Fibroblast of lung (primary cell): Measurements from ENCODE around the gene KLHL29. TPM values are rescaled to one million over a fixed set of nuclear protein-coding genes. Genes with fewer than 3 reads are reported as not detected.
A peak's percentile ranks its signal among the peaks of the same experiment; 100 is the strongest.

Source experiments
- DNase-seq, 2 donors: peaks; one replicate each; pipeline versions ENCODE4 v3.0.0 to v3.0.0-alpha.2; 2010; ENCODE audit warnings: low read depth in 2 of 2
- H2AFZ ChIP-seq: 2 replicates; pipeline ENCODE4 v1.5.1; 2012; ENCODE audit warnings: low read length, control low read depth, inconsistent platforms
- H3K27ac ChIP-seq: 2 replicates; pipeline ENCODE4 v1.5.1; 2011; ENCODE audit warnings: low read length, control low read depth; ENCODE audit not compliant: insufficient read depth
- H3K27me3 ChIP-seq: 2 replicates; pipeline ENCODE4 v1.5.1; 2011; ENCODE audit warnings: mild to moderate bottlenecking, low read length; ENCODE audit not compliant: control insufficient read depth, insufficient read depth
- H3K36me3 ChIP-seq: 2 replicates; pipeline ENCODE4 v1.5.1; 2011; ENCODE audit warnings: low read length; ENCODE audit not compliant: control insufficient read depth, insufficient read depth
- H3K4me1 ChIP-seq: 2 replicates; pipeline ENCODE4 v1.5.1; 2011; ENCODE audit warnings: low read length; ENCODE audit not compliant: control insufficient read depth, insufficient read depth; ENCODE audit errors: extremely low read depth
- H3K4me2 ChIP-seq: 2 replicates; pipeline ENCODE4 v1.5.1; 2011; ENCODE audit warnings: low read length, control low read depth; ENCODE audit not compliant: insufficient read depth; ENCODE audit errors: extremely low read depth
- H3K4me3 ChIP-seq, 4 experiments: fragments of 200-600 bp in 1 of 4; sonication (generic) in 1 of 4; replicated peaks in 1 of 4; 2 replicates each; pipeline ENCODE4 v1.5.1; 2011 to 2016; ENCODE audit warnings: low read length in 4 of 4, low read depth in 3 of 4, mild to moderate bottlenecking in 3 of 4, control low read depth in 2 of 4, inconsistent platforms in 1 of 4, mixed read lengths in 1 of 4; ENCODE audit not compliant: insufficient read depth in 1 of 4; ENCODE audit errors: control extremely low read depth in 1 of 4
- H3K79me2 ChIP-seq: 2 replicates; pipeline ENCODE4 v1.5.1; 2012; ENCODE audit warnings: mild to moderate bottlenecking, low read length, inconsistent platforms; ENCODE audit not compliant: control insufficient read depth, insufficient read depth
- H3K9ac ChIP-seq: 2 replicates; pipeline ENCODE4 v1.5.1; 2011; ENCODE audit warnings: mild to moderate bottlenecking, low read length, control low read depth; ENCODE audit not compliant: insufficient read depth
- H3K9me3 ChIP-seq: 2 replicates; pipeline ENCODE4 v1.5.1; 2012; ENCODE audit warnings: low read depth, low read length; ENCODE audit not compliant: control insufficient read depth, insufficient read depth
- H4K20me1 ChIP-seq: 2 replicates; pipeline ENCODE4 v1.5.1; 2011; ENCODE audit warnings: low read length; ENCODE audit not compliant: control insufficient read depth, insufficient read depth; ENCODE audit errors: extremely low read depth
- EZH2 ChIP-seq: IDR thresholded peaks from 2 replicates; pipeline ENCODE4 v1.5.1; 2012; ENCODE audit warnings: low read length, control low read depth, mild to moderate bottlenecking; ENCODE audit errors: missing control alignments
- polyA plus RNA-seq, 2 donors: library from polyadenylated mRNA; depleted of rRNA in 1 of 2; stranded (reverse) in 1 of 2; unstranded in 1 of 2; fragments of >200 nt; gene quantifications; 2 replicates each; pipeline ENCODE4 v1.2.1, GENCODE V29; 2011 to 2012; ENCODE audit warnings: missing spikeins in 1 of 2
- total RNA-seq: library from RNA; depleted of rRNA; stranded (reverse); fragments of >200 nt; gene quantifications from 2 replicates; pipeline ENCODE4 v1.2.1, GENCODE V29; 2014
- TF ChIP-seq, protein P1 (sequence below), 2 donors: IDR thresholded peaks in 1 of 2; conservative IDR thresholded peaks in 1 of 2; 1 replicate in 1 of 2; 2 replicates in 1 of 2; pipeline ENCODE4 v1.5.1; 2011 to 2012; ENCODE audit warnings: low read length in 2 of 2, control low read depth in 1 of 2, inconsistent platforms in 1 of 2, low read depth in 1 of 2, mild to moderate bottlenecking in 1 of 2

KLHL29 gene
- total and polyA plus RNA-seq, 2 donors (not counting 1 experiment from before 2014, with no cell fraction given) = 7.1 to 7.9 TPM

DNA sequence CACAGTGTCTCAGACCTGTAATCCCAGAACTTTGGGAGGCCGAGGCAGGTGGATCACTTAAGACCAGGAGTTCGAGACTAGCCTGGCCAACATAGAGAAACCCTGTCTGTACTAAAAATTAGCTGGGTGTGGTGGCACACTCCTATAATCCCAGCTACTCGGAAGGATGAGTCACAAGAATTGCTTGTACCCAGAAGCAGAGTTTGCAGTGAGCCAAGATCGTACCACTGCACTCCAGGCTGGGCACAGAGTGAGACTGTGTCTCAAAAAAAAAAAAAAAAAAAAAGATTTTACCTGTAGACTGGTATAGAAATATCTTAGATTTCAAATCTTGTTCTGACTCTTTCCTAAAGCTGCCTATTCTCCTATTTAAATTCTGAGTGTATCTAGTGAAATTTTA, 7.2 kb upstream of the KLHL29 start:
- Histone ChIP-seq H3K4me2 (no peak overlapping the region), H3K36me3 (no peaks in the 10 kb centered on the region), H4K20me1 (no peaks in the 10 kb centered on the region), H3K27me3 (no peaks in the 10 kb centered on the region), H3K27ac (no peak overlapping the region), H3K4me3 (no peak overlapping the region), H3K79me2 (no peaks in the 10 kb centered on the region), H3K4me1 (peaks cover 9% of the 10 kb centered on the region), H3K9ac (no peak overlapping the region), H3K9me3 (no peaks in the 10 kb centered on the region), H2AFZ (no peak overlapping the region)
- DNase-seq = peak in 1 of 2 donors; percentile 32
- TF ChIP-seq, protein P1, sequence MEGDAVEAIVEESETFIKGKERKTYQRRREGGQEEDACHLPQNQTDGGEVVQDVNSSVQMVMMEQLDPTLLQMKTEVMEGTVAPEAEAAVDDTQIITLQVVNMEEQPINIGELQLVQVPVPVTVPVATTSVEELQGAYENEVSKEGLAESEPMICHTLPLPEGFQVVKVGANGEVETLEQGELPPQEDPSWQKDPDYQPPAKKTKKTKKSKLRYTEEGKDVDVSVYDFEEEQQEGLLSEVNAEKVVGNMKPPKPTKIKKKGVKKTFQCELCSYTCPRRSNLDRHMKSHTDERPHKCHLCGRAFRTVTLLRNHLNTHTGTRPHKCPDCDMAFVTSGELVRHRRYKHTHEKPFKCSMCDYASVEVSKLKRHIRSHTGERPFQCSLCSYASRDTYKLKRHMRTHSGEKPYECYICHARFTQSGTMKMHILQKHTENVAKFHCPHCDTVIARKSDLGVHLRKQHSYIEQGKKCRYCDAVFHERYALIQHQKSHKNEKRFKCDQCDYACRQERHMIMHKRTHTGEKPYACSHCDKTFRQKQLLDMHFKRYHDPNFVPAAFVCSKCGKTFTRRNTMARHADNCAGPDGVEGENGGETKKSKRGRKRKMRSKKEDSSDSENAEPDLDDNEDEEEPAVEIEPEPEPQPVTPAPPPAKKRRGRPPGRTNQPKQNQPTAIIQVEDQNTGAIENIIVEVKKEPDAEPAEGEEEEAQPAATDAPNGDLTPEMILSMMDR (conservative IDR thresholded peaks at IDR 0.05 in 1 of 2, IDR thresholded peaks at IDR 0.05 in 1 of 2; ENCODE audit: low read depth in 1 of 2, low read length in 2 of 2) = no peak
- TF ChIP-seq EZH2 = no peak

DNA sequence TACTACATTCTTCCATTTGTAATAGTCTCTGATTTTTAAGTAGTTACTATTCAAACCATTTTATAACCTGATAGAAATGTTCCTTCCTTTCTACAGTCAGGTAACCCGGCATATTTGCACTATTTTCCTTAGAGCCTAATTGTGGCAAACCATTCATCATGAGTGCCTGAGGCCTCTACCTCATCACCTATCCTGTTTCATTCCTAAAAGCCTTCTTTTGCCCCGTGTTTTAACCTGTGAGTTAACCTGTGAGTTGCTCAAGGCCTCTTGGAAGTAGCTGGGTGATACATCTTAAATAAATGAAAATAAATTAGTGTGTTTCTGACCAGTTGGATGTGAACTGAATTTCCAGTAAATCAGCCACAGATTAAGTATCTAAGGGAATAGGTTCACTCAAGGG, 6.5 kb upstream of the KLHL29 start:
- Histone ChIP-seq H3K9ac (no peak overlapping the region), H3K4me3 (no peak overlapping the region), H2AFZ (no peak overlapping the region), H3K79me2 (no peaks in the 10 kb centered on the region), H3K27me3 (no peaks in the 10 kb centered on the region), H3K4me1 (peaks cover 9% of the 10 kb centered on the region), H3K36me3 (no peaks in the 10 kb centered on the region), H3K4me2 (no peak overlapping the region), H4K20me1 (no peaks in the 10 kb centered on the region), H3K9me3 (no peaks in the 10 kb centered on the region), H3K27ac (no peak overlapping the region)
- TF ChIP-seq, protein P1 (conservative IDR thresholded peaks at IDR 0.05 in 1 of 2, IDR thresholded peaks at IDR 0.05 in 1 of 2; ENCODE audit: low read depth in 1 of 2, low read length in 2 of 2) = no peak
- TF ChIP-seq EZH2 = no peak
- no peak for DNase-seq

DNA sequence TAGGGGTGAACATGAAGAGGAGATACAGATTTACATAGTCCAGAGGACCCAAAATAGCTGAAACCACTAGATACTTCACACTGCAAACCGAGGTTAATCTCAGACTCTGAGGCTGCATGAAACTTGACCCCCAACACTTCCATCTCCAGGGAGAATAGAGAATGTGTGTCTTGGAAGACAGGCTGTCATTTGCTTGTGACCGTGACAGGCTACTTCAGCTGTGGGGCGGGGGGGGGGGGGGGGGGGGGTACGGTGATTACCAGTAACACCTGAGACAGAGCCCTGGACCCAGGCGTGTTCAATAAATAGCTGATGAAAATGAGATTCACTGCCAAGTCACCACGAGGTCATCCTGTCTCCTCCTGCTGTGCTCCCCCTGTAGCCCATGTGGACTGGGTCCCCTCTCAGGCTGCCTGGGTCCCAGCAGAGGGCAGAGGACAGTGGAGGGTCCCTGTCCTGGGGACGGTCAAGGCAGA, 5.7 kb upstream of the KLHL29 start:
- no peak overlapping the region for H3K27ac ChIP-seq
- no peak overlapping the region for H2AFZ ChIP-seq
- no peak for TF ChIP-seq EZH2
- TF ChIP-seq, protein P1 (conservative IDR thresholded peaks at IDR 0.05 in 1 of 2, IDR thresholded peaks at IDR 0.05 in 1 of 2; ENCODE audit: low read depth in 1 of 2, low read length in 2 of 2) = no peak
- H4K20me1 ChIP-seq = no peaks in the 10 kb centered on the region
- no peak for DNase-seq
- no peaks in the 10 kb centered on the region for H3K9me3 ChIP-seq
- no peaks in the 10 kb centered on the region for H3K79me2 ChIP-seq
- H3K27me3 ChIP-seq = no peaks in the 10 kb centered on the region
- no peaks in the 10 kb centered on the region for H3K36me3 ChIP-seq
- no peak overlapping the region for H3K4me2 ChIP-seq
- H3K9ac ChIP-seq = no peak overlapping the region
- peaks cover 9% of the 10 kb centered on the region for H3K4me1 ChIP-seq
- H3K4me3 ChIP-seq = no peak overlapping the region
